Thoracic aorta (tissue), 2 donors: ENCODE data around the gene KLHDC4. TPM values are rescaled to one million over a fixed set of nuclear protein-coding genes. Genes with fewer than 3 reads are reported as not detected.
"Not testable (repeated sequence)": the region's sequence is repeated elsewhere in the genome, so short reads cannot be mapped to it uniquely, and the experiment has no call there.

ENCODE experiments used
- ATAC-seq: fragments of 150-250 bp; one replicate; pipeline ENCODE4 v1.8.0; 2017; ENCODE audit warnings: low read depth; ENCODE audit not compliant: insufficient number of reproducible peaks, low FRiP score
- DNase-seq: peaks from one replicate; pipeline ENCODE4 v3.0.0-alpha.2; 2020; ENCODE audit warnings: low spot score
- H3K27ac ChIP-seq, 2 donors: fragments of 200-600 bp; sonication (generic); 1 replicate in 1 of 2; 2 replicates in 1 of 2; pipeline ENCODE4 v1.5.1; 2016; ENCODE audit warnings: mild to moderate bottlenecking in 2 of 2, moderate library complexity in 2 of 2
- H3K27me3 ChIP-seq: fragments of 200-600 bp; sonication (generic); replicated peaks from 2 replicates; pipeline ENCODE4 v1.6.0; 2016; ENCODE audit warnings: mild to moderate bottlenecking; ENCODE audit not compliant: insufficient read depth
- H3K36me3 ChIP-seq: fragments of 200-600 bp; sonication (generic); one replicate; pipeline ENCODE4 v1.5.1; 2016
- H3K4me1 ChIP-seq, 2 donors: fragments of 200-600 bp; sonication (generic); 1 replicate in 1 of 2; 2 replicates in 1 of 2; pipeline versions ENCODE4 v1.5.1 to v1.6.0; 2016; ENCODE audit warnings: low read depth in 2 of 2, mild to moderate bottlenecking in 1 of 2; ENCODE audit not compliant: control insufficient read depth in 1 of 2
- H3K4me3 ChIP-seq: fragments of 200-600 bp; sonication (generic); 2 replicates; pipeline ENCODE4 v1.5.1; 2016; ENCODE audit warnings: mild to moderate bottlenecking
- H3K9me3 ChIP-seq: fragments of 200-600 bp; sonication (generic); 2 replicates; pipeline ENCODE4 v1.5.1; 2016
- CTCF ChIP-seq: fragments of 200-600 bp; sonication (generic); IDR thresholded peaks from one replicate; pipeline ENCODE4 v1.5.1; 2019; ENCODE audit warnings: antibody characterized with exemption
- total RNA-seq, 2 donors: library from RNA; depleted of rRNA; stranded (reverse); fragments of >200 nt; gene quantifications; one replicate each; pipeline versions ENCODE4 v1.1.0 to v1.2.3, GENCODE V29; 2016

The KLHDC4 gene
- total RNA-seq, 2 donors from 2014 or later, result 33.4 to 61.4 TPM

- ATAC-seq, result no peak
- no peak for DNase-seq
- no peak for TF ChIP-seq CTCF
- H3K27ac ChIP-seq, result no peak overlapping the region
- peaks cover 6% of the 10 kb centered on the region for H3K36me3 ChIP-seq
- H3K27me3 ChIP-seq, result no peaks in the 10 kb centered on the region
- no peaks in the 10 kb centered on the region for H3K4me1 ChIP-seq
- no peak overlapping the region for H3K4me3 ChIP-seq
- no peaks in the 10 kb centered on the region for H3K9me3 ChIP-seq
Measured at GRCh38 chr16:87721622-87722585, 43.9 kb downstream of the KLHDC4 start.

GRCh38 chr16:87720446-87720845 is 45.3 kb downstream of the KLHDC4 start:
- H3K36me3 ChIP-seq, result peaks cover 6% of the 10 kb centered on the region
- no peak for ATAC-seq
- no peak for DNase-seq
- H3K9me3 ChIP-seq, result no peaks in the 10 kb centered on the region
- no peak overlapping the region for H3K27ac ChIP-seq
- H3K4me1 ChIP-seq, result no peaks in the 10 kb centered on the region
- TF ChIP-seq CTCF, result no peak
- no peak overlapping the region for H3K4me3 ChIP-seq
- no peaks in the 10 kb centered on the region for H3K27me3 ChIP-seq

- H3K9me3 ChIP-seq, H3K4me1 ChIP-seq, H3K4me3 ChIP-seq, H3K27me3 ChIP-seq, H3K27ac ChIP-seq, H3K36me3 ChIP-seq, DNase-seq, ATAC-seq: not testable (repeated sequence)
Measured at GRCh38 chr16:87718831-87719230, 47.0 kb downstream of the KLHDC4 start.

- H3K9me3 ChIP-seq, result no peaks in the 10 kb centered on the region
- H3K36me3 ChIP-seq, result peaks cover 4% of the 10 kb centered on the region
- no peak overlapping the region for H3K27ac ChIP-seq
- H3K4me3 ChIP-seq, result no peak overlapping the region
- ATAC-seq (no peak), DNase-seq (no peak)
- no peak for TF ChIP-seq CTCF
- no peaks in the 10 kb centered on the region for H3K27me3 ChIP-seq
- H3K4me1 ChIP-seq, result no peaks in the 10 kb centered on the region
Measured at GRCh38 chr16:87715658-87716057, 50.1 kb downstream of the KLHDC4 start.

GRCh38 chr16:87715231-87715630 is 50.6 kb downstream of the KLHDC4 start:
- ATAC-seq, result no peak
- Histone ChIP-seq H3K27me3 (no peaks in the 10 kb centered on the region), H3K27ac (no peak overlapping the region), H3K36me3 (peaks cover 9% of the 10 kb centered on the region), H3K4me1 (no peaks in the 10 kb centered on the region), H3K4me3 (no peak overlapping the region), H3K9me3 (no peaks in the 10 kb centered on the region)
- TF ChIP-seq CTCF, result no peak
- no peak for DNase-seq
